ENCODE measurements around the gene CRELD1.
A peak's percentile ranks its signal among the peaks of the same experiment; 100 is the strongest.
"Not testable (repeated sequence)": the region's sequence is repeated elsewhere in the genome, so short reads cannot be mapped to it uniquely, and the experiment has no call there.

CRELD1 gene, protein sequence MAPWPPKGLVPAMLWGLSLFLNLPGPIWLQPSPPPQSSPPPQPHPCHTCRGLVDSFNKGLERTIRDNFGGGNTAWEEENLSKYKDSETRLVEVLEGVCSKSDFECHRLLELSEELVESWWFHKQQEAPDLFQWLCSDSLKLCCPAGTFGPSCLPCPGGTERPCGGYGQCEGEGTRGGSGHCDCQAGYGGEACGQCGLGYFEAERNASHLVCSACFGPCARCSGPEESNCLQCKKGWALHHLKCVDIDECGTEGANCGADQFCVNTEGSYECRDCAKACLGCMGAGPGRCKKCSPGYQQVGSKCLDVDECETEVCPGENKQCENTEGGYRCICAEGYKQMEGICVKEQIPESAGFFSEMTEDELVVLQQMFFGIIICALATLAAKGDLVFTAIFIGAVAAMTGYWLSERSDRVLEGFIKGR

DNA sequence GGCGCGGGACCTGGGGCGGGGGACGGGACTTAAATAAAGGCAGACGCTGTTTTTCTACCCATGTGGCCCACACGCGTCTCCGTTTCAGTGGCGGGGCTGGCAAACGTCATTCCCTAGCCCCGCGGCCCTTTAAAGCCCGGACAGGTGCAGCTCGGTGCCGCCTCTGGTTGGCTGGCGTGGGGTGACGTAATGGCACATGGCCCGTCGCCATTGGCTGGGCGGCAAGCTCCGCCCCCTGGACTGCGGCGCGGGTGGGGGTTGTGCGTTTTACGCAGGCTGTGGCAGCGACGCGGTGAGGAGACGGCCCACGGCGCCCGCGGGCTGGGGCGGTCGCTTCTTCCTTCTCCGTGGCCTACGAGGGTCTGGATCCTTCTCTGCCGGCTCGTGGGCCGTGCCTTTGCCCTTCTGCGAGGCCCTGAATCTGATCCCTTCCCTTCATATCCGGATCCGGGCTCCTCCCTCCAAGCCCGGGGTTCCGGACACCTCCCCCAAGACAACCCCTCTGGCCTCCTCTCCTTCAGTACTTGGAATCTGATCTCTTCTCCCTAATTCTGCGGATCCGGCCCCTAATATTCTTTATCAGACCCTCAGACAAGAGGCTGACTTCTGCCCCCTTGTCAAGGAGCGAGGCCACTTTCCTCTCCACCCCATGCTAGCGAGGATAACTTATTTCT lies at the start of gene CRELD1:
Gene CRELD1 (plus strand): TSS at position 274 of the 674 bp plus-strand sequence. CDS start 605 bp downstream, outside the sequence.
- DNase-seq (ENCODE audit: low read depth in 4 of 4, low spot score in 1 of 4): peak; percentile 92 to 96 (median 94)

- no peak for DNase-seq (ENCODE audit: low read depth in 4 of 4, low spot score in 1 of 4)
These were observed 49.0 kb upstream of the CRELD1 start for GRCh38 chr3:9884555-9885165.

DNA sequence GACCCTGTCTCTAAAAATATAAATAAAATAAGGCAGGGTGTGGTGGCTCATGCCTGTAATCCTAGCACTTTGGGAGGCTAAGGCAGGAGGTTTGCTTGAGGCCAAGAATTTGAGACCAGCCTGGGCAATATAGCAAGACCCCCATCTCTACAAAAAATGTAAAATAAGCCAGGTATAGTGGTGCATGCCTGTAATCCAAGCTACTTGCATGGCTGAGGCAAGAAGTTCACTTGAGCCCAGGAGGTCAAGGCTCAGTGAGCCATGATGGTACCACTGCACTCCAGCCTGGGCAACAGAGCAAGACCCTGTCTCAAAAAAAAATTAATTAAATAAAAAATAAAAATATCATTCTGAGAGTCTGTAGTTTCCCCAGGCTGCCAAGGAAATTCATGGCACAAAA lies 47.3 kb upstream of the CRELD1 start:
- no peak for DNase-seq (ENCODE audit: low read depth in 4 of 4, low spot score in 1 of 4)

GRCh38 chr3:9887480-9887879 lies 46.2 kb upstream of the CRELD1 start:
- DNase-seq (ENCODE audit: low read depth in 4 of 4, low spot score in 1 of 4): no peak

- DNase-seq (ENCODE audit: low read depth in 4 of 4, low spot score in 1 of 4): no peak
These were observed 45.1 kb upstream of the CRELD1 start for GRCh38 chr3:9888540-9888939.

DNA sequence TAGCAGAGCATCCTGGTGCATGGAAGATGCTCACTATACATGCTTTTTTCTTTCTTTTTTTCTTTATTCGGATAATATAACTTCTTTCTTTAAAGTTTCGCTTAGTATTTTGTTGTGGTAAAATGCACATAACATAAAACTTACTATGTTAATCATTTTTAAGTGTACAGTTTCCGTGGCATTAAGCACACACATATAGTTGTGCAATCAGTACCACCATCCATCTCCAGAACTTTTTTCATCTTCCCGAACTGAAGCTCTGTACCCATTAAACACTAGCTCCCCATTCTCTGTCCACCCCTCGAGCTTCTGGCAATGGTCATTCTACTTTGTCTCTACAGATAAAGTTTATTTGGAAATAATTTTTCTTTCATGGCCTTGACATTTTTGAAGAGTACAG lies 44.2 kb upstream of the CRELD1 start:
- DNase-seq (ENCODE audit: low read depth in 4 of 4, low spot score in 1 of 4): no peak

- peak; percentile 67 to 93 (median 84) for DNase-seq (ENCODE audit: low read depth in 4 of 4, low spot score in 1 of 4)
These were observed 43.2 kb upstream of the CRELD1 start, which contains the start of gene JAGN1 for GRCh38 chr3:9890249-9891071. Gene JAGN1, plus strand, starts transcription at chr3:9890610. Its CDS starts 113 bp downstream, at chr3:9890723.

- no peak for DNase-seq (ENCODE audit: low read depth in 4 of 4, low spot score in 1 of 4)
These were observed 42.5 kb upstream of the CRELD1 start for GRCh38 chr3:9891072-9891622.

DNA sequence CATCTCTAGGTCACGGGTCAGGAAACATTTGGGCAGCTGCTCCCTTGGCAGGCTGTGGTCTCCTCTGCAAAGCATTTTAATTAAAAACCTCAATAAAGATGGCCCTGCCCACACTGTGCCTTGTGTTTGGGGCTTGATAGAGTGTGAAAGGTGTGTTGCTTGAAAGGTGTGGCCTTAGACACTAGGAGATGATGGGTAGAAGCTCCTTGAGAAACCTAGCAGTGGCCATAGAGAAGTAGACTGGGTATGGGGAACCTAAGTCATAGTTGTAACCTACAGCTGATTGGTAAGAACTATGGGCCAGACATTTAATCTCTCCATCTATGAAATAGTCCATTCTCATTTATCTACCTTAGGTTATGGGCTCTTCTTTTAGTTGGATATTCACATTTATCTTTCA lies 39.9 kb upstream of the CRELD1 start:
- DNase-seq (ENCODE audit: low read depth in 4 of 4, low spot score in 1 of 4): no peak

DNA sequence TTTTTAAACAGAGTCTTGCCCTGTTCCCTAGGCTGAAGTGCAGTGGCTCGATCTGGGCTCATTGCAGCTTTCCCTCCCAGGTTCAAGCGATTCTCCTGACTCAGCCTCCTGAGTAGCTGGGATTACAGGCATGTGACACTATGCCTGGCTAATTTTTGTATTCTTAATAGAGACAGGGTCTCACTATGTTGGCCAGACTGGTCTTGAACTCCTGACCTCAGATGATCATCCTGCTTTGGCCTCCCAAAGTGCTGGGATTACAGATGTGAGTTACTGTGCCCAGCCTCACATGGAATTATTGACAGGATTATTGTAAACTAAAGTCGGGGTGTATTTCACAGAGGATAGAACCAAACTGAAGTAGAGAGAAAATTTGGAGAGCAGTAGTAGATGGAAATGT lies 37.9 kb upstream of the CRELD1 start:
- DNase-seq (ENCODE audit: low read depth in 4 of 4, low spot score in 1 of 4): not testable (repeated sequence)

DNA sequence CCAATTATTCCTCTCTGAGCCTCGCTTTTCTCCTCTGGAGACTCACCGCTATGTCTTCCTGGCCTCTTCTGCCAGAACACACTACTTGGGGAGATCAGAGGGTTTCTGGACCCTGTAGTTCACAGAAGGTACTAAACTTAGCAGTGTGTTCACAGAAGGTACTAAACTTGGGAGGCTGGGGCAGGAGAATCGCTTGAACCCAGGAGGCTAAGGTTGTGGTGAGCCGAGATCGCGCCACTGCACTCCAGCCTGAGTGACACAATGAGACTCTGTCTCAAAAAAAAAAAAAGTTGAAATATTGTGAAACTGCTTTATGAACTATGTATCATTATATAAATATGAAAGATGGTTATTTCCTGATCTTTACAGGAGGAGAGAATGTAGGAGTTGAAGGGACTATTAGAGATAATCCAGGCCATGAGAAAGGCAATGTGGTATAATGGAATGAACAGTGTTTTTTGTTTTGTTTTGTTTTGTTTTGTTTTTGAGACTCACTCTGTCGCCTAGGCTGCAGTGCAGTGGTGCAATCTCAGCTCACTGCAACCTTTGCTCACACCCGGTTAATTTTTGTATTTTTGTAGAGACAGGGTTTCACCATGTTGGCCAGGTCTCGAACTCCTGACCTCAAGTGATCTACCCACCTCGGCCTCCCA lies 36.8 kb upstream of the CRELD1 start:
- not testable (repeated sequence) for DNase-seq (ENCODE audit: low read depth in 4 of 4, low spot score in 1 of 4)

GRCh38 chr3:9897408-9898372 lies 35.9 kb upstream of the CRELD1 start:
- no peak for DNase-seq (ENCODE audit: low read depth in 4 of 4, low spot score in 1 of 4)

DNA sequence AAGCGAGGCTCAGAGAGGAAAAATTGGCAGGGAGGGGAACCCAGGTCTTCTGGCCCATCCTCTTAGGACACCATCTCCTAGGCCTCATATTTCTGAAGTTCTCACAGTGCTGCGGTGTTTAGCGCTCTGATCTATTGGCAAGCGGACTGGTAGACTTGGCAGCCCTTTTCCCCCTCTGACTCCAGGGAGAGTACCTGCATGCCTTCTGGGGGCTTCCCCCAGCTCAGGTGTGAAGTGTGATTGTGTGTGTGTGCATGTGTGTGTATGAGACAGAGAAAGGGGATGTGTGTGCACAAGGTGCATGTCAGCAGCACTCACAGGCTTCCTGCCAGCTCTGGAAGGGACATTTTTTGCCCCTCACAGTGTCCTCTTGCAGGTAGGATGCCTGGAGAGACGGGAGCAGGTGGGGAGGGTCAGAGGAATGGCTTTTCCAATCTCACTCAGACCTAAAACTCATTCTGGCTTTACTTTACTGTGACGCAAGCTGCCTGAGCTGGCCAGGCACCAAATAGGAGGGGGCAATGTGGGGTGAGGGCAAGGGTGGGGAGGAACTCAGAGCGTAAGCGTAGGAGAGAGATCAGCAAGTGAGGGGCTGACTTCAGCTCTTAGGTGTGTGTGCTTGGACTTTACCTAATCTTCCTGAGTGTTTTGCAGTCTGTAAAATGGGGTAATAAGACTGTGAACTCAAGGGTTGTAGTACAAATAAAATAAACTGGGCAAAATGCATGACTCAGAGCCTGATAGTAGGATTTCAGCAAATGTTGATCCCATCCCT lies 35.0 kb upstream of the CRELD1 start:
- no peak for DNase-seq (ENCODE audit: low read depth in 4 of 4, low spot score in 1 of 4)

- DNase-seq (ENCODE audit: low read depth in 4 of 4, low spot score in 1 of 4): no peak
These were observed 34.3 kb upstream of the CRELD1 start for GRCh38 chr3:9899289-9899791.

GRCh38 chr3:9900965-9901415 lies 32.6 kb upstream of the CRELD1 start:
- DNase-seq (ENCODE audit: low read depth in 4 of 4, low spot score in 1 of 4): not testable (repeated sequence)

DNA sequence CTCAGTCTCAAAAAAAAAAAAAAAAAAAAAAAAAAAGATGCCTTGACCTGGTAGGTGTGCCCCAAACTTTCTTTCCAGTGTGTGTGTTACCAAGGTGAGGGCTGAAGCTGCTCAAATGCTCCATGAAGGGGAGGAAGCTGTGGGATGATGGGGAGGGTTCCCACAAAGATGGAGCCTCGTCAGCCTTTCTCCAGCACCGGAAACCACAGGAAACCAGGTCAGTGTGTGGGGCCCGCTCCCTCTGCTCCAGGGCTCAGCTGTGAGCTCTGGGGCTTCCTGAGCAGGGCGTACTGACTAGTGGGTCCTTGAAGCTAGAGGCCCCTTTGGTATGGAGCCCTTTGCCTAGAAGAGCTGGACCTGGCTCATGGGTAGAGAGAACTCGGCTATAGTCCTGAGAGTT lies 31.7 kb upstream of the CRELD1 start:
- DNase-seq (ENCODE audit: low read depth in 4 of 4, low spot score in 1 of 4): no peak

- DNase-seq (ENCODE audit: low read depth in 4 of 4, low spot score in 1 of 4): no peak
These were observed 31.0 kb upstream of the CRELD1 start, which contains the start of gene IL17RE for GRCh38 chr3:9902372-9903237. Gene IL17RE, plus strand, starts transcription at chr3:9902848. Its CDS starts 85 bp downstream, at chr3:9902933.
